B cell (primary cell): ENCODE measurements around the gene DNAJC6. TPM values are rescaled to one million over a fixed set of nuclear protein-coding genes. Genes with fewer than 3 reads are reported as not detected.

Source experiments
- ATAC-seq: fragments of 200-7000 bp; cut with Tn5 transposase; one replicate; pipeline ENCODE4 v1.10.0; 2021; ENCODE audit warnings: low read depth, mild to moderate bottlenecking, moderate number of reproducible peaks, moderate library complexity
- CTCF ChIA-PET: fragments of 350-600 bp; sonication (Branson Sonifier 250); formaldehyde crosslinking; loops from one replicate; lab custom pipeline; 2021; ENCODE audit warnings: antibody characterized with exemption, inconsistent platforms; lab: Charles Lee
- POLR2A ChIA-PET: fragments of 350-600 bp; sonication (Branson Sonifier 250); formaldehyde crosslinking; loops from one replicate; lab custom pipeline; 2021; ENCODE audit warnings: antibody characterized with exemption; lab: Charles Lee
- DNase-seq: peaks from one replicate; pipeline ENCODE4 v3.0.0; 2013
- H2AFZ ChIP-seq: 2 replicates; pipeline ENCODE4 v1.6.1; 2012; ENCODE audit warnings: mild to moderate bottlenecking, low read depth, low read length; ENCODE audit not compliant: insufficient read depth, poor library complexity, severe bottlenecking
- H3K27ac ChIP-seq, 2 donors: 1 replicate in 1 of 2; 2 replicates in 1 of 2; pipeline ENCODE4 v1.5.1; 2012 to 2013; ENCODE audit warnings: low read length in 2 of 2, mild to moderate bottlenecking in 2 of 2, moderate library complexity in 1 of 2
- H3K27me3 ChIP-seq, 4 experiments: fragments of 200-600 bp in 1 of 4; sonication (generic) in 1 of 4; replicated peaks in 1 of 4; 1 replicate in 2 of 4; 2 replicates in 2 of 4; pipeline versions ENCODE4 v1.6.1 to v1.7.0; 2013 to 2016; ENCODE audit warnings: low read length in 3 of 4, mild to moderate bottlenecking in 2 of 4, mixed read lengths in 1 of 4, moderate library complexity in 1 of 4; ENCODE audit not compliant: insufficient read depth in 4 of 4, control insufficient read depth in 3 of 4; ENCODE audit errors: control extremely low read depth in 1 of 4
- H3K36me3 ChIP-seq, 2 experiments: replicated peaks in 1 of 2; 1 replicate in 1 of 2; 2 replicates in 1 of 2; pipeline versions ENCODE4 v1.6.1 to v1.7.1; 2013; ENCODE audit warnings: low read length in 1 of 2; ENCODE audit not compliant: insufficient read depth in 2 of 2, control insufficient read depth in 1 of 2; ENCODE audit errors: control extremely low read depth in 1 of 2, extremely low read depth in 1 of 2
- H3K4me1 ChIP-seq, 2 donors: fragments of 200-600 bp in 1 of 2; sonication (generic) in 1 of 2; 1 replicate in 1 of 2; 2 replicates in 1 of 2; pipeline versions ENCODE4 v1.5.1 to v1.6.1; 2013 to 2017; ENCODE audit warnings: low read length in 2 of 2; ENCODE audit not compliant: control insufficient read depth in 2 of 2, insufficient read depth in 2 of 2
- H3K4me2 ChIP-seq: replicated peaks from 2 replicates; pipeline ENCODE3; 2012; ENCODE audit warnings: mild to moderate bottlenecking, low read depth, low read length; ENCODE audit not compliant: poor library complexity, severe bottlenecking
- H3K4me3 ChIP-seq, 5 experiments: fragments of 200-600 bp in 1 of 5; sonication (generic) in 1 of 5; 1 replicate in 3 of 5; 2 replicates in 2 of 5; pipeline versions ENCODE4 v1.5.1 to v1.7.0; 2011 to 2016; ENCODE audit warnings: low read length in 4 of 5, mild to moderate bottlenecking in 4 of 5, low read depth in 2 of 5, control low read depth in 1 of 5, moderate library complexity in 1 of 5; ENCODE audit not compliant: insufficient read depth in 1 of 5; ENCODE audit errors: control extremely low read depth in 1 of 5, extremely low read depth in 1 of 5
- H3K79me2 ChIP-seq: fragments of 200-600 bp; sonication (generic); one replicate; pipeline ENCODE4 v1.6.0; 2016; ENCODE audit warnings: low read length; ENCODE audit not compliant: control insufficient read depth, insufficient read depth
- H3K9ac ChIP-seq: fragments of 200-600 bp; sonication (generic); 2 replicates; pipeline ENCODE4 v1.6.1; 2017; ENCODE audit warnings: mild to moderate bottlenecking, low read length, moderate library complexity
- H3K9me3 ChIP-seq, 3 donors: one replicate each; pipeline versions ENCODE4 v1.6.1 to v1.7.1; 2013; ENCODE audit warnings: low read length in 2 of 3; ENCODE audit not compliant: control insufficient read depth in 2 of 3, insufficient read depth in 1 of 3; ENCODE audit errors: control extremely low read depth in 1 of 3
- H4K20me1 ChIP-seq: 2 replicates; pipeline ENCODE4 v1.6.0; 2012; ENCODE audit warnings: mild to moderate bottlenecking, low read length; ENCODE audit not compliant: insufficient read depth, control insufficient read depth, poor library complexity, severe bottlenecking
- H3K27ac Mint-ChIP-seq: one replicate; pipeline ENCODE4 v1.8.0; 2021; ENCODE audit warnings: mixed read lengths
- H3K27me3 Mint-ChIP-seq: one replicate; pipeline ENCODE4 v1.8.0; 2021; ENCODE audit warnings: mixed read lengths
- H3K4me1 Mint-ChIP-seq: one replicate; pipeline ENCODE4 v1.8.0; 2021; ENCODE audit warnings: mixed read lengths
- H3K4me3 Mint-ChIP-seq: one replicate; pipeline ENCODE4 v1.8.0; 2021; ENCODE audit warnings: mixed read lengths
- H3K9me3 Mint-ChIP-seq: one replicate; pipeline ENCODE4 v1.8.0; 2022; ENCODE audit warnings: mixed read lengths; ENCODE audit not compliant: insufficient read depth
- EZH2 ChIP-seq: IDR thresholded peaks from 2 replicates; pipeline ENCODE4 v1.6.1; 2012; ENCODE audit warnings: borderline replicate concordance, low read depth, mild to moderate bottlenecking, moderate library complexity, low read length; ENCODE audit not compliant: insufficient read depth, poor library complexity, severe bottlenecking
- WGBS: methylation state at CpG from one replicate; pipeline ENCODE4 v1.1.5; 2013; ENCODE audit warnings: missing lambda C conversion rate; ENCODE audit not compliant: insufficient coverage; 5-methylcytosine and 5-hydroxymethylcytosine counted together
- intact Hi-C: fragments of 100-400 bp; cut with micrococcal nuclease; formaldehyde crosslinking; loops from one replicate; pipeline ENCODE4 v1.10.0; 2022
- polyA plus RNA-seq: library from polyadenylated mRNA; depleted of rRNA; stranded (reverse); fragments of >200 nt; gene quantifications from 2 replicates; pipeline ENCODE4 v1.2.3, GENCODE V29; 2012
- total RNA-seq, 2 donors: library from RNA; stranded (reverse); fragments of 120-200 nt in 1 of 2; gene quantifications; 1 replicate in 1 of 2; 2 replicates in 1 of 2; pipeline versions ENCODE4 v1.2.3 to v1.2.4, GENCODE V29; 2013 to 2022
- TF ChIP-seq, protein P1 (sequence below): fragments of 200-600 bp; IDR thresholded peaks from one replicate; pipeline ENCODE4 v1.8.0; 2022; ENCODE audit warnings: antibody characterized with exemption, mild to moderate bottlenecking

The DNAJC6 gene
- total and polyA plus RNA-seq, 2 donors (not counting 1 experiment from before 2014, with no cell fraction given): 0.12 to 0.69 TPM

DNA sequence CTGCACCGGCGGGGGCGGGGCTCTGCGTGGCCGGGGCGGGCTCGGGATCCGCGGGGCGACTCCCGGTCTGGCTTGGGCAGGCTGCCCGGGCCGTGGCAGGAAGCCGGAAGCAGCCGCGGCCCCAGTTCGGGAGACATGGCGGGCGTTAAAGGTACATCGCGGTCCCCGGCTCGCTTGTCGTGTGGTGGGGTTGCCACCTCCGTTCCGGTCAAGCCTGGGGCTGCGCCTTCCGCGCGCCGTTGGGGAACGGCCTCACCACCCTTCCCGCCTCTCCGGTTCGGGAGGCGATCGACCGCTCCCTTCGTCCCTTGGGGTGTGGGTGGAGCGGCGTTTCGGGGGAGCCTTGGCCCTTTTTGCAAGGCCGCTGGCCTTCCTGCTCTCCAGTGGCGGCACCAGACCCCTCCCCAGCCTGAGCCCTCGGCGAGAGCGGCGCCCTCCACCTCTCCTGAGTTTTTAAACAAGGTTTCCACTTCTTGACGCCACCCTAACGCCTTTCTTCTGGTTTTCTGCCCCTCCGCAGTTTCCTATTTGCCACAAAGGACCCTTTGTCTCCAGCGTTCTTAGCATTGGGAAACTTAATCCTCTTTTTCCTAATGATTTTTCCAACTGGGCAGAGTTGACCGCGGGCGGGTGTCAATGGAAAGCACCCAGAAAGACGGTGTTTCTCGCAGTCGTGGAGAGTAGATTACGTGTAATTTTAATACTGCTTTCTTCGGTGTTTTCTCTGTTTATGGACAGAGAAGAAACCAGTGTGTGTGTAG, 111.4 kb downstream of the DNAJC6 start, which contains the start of the genes LEPR and LEPROT:
Gene LEPR (plus strand): TSS at position 79 of the 761 bp plus-strand sequence. CDS start 144,898 bp downstream, outside the sequence.
Gene LEPROT (plus strand): TSS at position 79 of the 761 bp plus-strand sequence. CDS start 57 bp downstream, at position 136.
- DNase-seq: no peak
- under 1% methylated on average over 60 of the region's 60 CpGs for WGBS
- H3K79me2 ChIP-seq: peaks cover 2% of the 10 kb centered on the region

More for the DNA sequence above, 111.4 kb downstream of the DNAJC6 start, which contains the start of the genes LEPR and LEPROT:
- H3K27me3 Mint-ChIP-seq: peaks cover 7% of the 10 kb centered on the region
- H3K9ac ChIP-seq: peak within 1 kb of the TSS; percentile 92
- H2AFZ ChIP-seq: peak within 1 kb of the TSS; percentile 96
- peaks cover 16% of the 10 kb centered on the region for H3K4me1 Mint-ChIP-seq
- CTCF ChIA-PET: interaction anchor here (1.0 to 2.7 kb wide), 3 partner anchors 8 to 13 kb away, joined by 3 to 15 read pairs (median 3); no protein-coding TSS in a partner anchor
- POLR2A ChIA-PET: no interaction called here
- ATAC-seq: no peak
- no peaks in the 10 kb centered on the region for H4K20me1 ChIP-seq
- H3K27ac Mint-ChIP-seq: no peak within 1 kb of the TSS
- peak within 1 kb of the TSS; percentile 85 to 97 (median 92) for H3K4me3 ChIP-seq
- peak within 1 kb of the TSS; percentile 90 for H3K4me2 ChIP-seq
- peak within 1 kb of the TSS; percentile 66 to 75 for H3K27ac ChIP-seq
- intact Hi-C loops: loop anchor here (1.0 to 10.0 kb wide), 7 partner anchors 166 to 1898 kb away; partner anchors contain the start of genes EFCAB7, ITGB3BP and SLC35D1
- peaks cover 0 to 4% of the 10 kb centered on the region in 2 experiments for H3K36me3 ChIP-seq
- no peaks in the 10 kb centered on the region for H3K9me3 ChIP-seq
- H3K4me3 Mint-ChIP-seq: no peak within 1 kb of the TSS
- H3K27me3 ChIP-seq: peaks cover 0 to 6% (median 2%) of the 10 kb centered on the region in 4 experiments
- H3K4me1 ChIP-seq: peaks cover 14 to 23% of the 10 kb centered on the region in 2 donors
- TF ChIP-seq, protein P1, sequence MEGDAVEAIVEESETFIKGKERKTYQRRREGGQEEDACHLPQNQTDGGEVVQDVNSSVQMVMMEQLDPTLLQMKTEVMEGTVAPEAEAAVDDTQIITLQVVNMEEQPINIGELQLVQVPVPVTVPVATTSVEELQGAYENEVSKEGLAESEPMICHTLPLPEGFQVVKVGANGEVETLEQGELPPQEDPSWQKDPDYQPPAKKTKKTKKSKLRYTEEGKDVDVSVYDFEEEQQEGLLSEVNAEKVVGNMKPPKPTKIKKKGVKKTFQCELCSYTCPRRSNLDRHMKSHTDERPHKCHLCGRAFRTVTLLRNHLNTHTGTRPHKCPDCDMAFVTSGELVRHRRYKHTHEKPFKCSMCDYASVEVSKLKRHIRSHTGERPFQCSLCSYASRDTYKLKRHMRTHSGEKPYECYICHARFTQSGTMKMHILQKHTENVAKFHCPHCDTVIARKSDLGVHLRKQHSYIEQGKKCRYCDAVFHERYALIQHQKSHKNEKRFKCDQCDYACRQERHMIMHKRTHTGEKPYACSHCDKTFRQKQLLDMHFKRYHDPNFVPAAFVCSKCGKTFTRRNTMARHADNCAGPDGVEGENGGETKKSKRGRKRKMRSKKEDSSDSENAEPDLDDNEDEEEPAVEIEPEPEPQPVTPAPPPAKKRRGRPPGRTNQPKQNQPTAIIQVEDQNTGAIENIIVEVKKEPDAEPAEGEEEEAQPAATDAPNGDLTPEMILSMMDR: no peak
- no peak for TF ChIP-seq EZH2
- no peaks in the 10 kb centered on the region for H3K9me3 Mint-ChIP-seq
